Posterior vena cava (tissue), 2 donors: Measurements from ENCODE around the gene FAM174B. TPM values are rescaled to one million over a fixed set of nuclear protein-coding genes. Genes with fewer than 3 reads are reported as not detected.
A peak's percentile ranks its signal among the peaks of the same experiment; 100 is the strongest.

ENCODE experiments used
- DNase-seq: peaks from one replicate; pipeline ENCODE4 v3.0.0-alpha.2; 2020; ENCODE audit warnings: low spot score
- intact Hi-C, 2 donors: fragments of 100-400 bp; cut with DNase I; formaldehyde crosslinking; loops; one replicate each; pipeline versions ENCODE4 v1.14.1 to v1.14.2; 2022 to 2023
- total RNA-seq, 2 donors: library from RNA; stranded (reverse); fragmentation: NEBNext Ultra II Directional; extraction: Animal tissue kit (Norgen Biotek cat#: 25700); gene quantifications; one replicate each; pipeline ENCODE4 v1.2.1, GENCODE V29; 2021
- donor health status: DM: yes; HTN: yes; CAD: no.
- donor health status: DM: yes; HTN: yes; CAD: no.

The FAM174B gene
- total RNA-seq, 2 donors from 2014 or later, result 8.0 to 9.0 TPM

- intact Hi-C loops, result no loop called here
- no peak for DNase-seq
Observed at GRCh38 chr15:92625251-92625980, 30.2 kb downstream of the FAM174B start.

DNA sequence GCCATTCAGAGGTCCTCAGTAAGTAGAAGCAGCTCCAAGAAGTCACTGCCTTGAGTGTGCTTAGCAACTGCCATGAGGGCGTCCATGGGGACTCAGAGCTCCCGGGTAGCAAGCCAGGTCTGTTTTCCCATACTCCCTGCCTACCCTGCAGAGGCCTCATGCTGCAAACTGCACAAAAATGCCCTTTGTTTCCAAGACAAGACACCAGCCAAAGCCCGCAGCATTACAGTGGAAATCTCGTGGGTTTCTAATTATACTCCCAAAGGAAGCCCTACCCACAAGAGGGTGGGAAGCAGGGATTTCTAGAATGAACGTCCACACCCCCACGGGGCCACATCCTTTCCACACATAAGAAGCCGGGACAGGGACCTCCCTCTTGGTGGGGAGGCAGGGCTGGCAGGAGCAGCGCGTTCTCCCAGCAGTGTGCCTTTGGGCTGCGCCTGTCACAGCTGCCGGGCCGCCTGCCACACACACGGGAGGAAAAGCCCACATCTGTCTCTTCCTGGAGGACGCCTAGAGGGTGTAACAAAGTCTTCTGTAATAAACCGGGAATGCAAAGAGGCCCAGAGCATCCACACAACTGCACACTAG is 31.1 kb downstream of the FAM174B start:
- intact Hi-C loops, result no loop called here

GRCh38 chr15:92623435-92623834 is 32.1 kb downstream of the FAM174B start:
- no peak for DNase-seq
- intact Hi-C loops, result no loop called here

More for the DNA sequence above, 31.1 kb downstream of the FAM174B start:
- no peak for DNase-seq

DNA sequence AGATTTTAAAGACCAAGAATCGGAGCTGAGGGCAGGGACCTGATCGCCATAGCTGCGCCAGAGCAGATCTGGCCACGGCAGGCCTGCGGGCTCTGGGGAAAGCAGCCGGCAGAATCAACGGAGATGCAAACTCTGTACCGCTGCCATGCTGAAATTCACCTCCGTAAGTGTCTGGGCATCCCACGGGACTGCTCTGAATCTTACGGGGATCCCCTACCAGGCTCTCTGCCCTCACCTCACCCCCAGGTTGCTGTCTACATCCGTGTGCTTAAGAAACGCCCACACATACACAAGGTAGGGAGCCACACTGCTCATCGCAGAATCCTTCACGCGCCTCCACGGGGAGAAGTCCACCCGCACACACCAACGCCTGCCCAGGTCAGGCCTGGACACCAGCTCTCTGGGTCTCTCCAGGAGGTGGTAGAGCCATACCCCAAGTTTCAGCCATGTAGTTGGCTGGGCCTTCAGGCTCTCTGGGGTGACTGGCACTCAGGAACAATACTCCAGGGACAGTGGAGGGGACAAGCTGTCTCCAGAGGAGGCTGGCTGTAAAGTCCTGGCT is 33.5 kb downstream of the FAM174B start:
- intact Hi-C loops, result no loop called here
- DNase-seq, result no peak

- no peak for DNase-seq
- intact Hi-C loops, result no loop called here
Observed at GRCh38 chr15:92620991-92621390, 34.6 kb downstream of the FAM174B start.

DNA sequence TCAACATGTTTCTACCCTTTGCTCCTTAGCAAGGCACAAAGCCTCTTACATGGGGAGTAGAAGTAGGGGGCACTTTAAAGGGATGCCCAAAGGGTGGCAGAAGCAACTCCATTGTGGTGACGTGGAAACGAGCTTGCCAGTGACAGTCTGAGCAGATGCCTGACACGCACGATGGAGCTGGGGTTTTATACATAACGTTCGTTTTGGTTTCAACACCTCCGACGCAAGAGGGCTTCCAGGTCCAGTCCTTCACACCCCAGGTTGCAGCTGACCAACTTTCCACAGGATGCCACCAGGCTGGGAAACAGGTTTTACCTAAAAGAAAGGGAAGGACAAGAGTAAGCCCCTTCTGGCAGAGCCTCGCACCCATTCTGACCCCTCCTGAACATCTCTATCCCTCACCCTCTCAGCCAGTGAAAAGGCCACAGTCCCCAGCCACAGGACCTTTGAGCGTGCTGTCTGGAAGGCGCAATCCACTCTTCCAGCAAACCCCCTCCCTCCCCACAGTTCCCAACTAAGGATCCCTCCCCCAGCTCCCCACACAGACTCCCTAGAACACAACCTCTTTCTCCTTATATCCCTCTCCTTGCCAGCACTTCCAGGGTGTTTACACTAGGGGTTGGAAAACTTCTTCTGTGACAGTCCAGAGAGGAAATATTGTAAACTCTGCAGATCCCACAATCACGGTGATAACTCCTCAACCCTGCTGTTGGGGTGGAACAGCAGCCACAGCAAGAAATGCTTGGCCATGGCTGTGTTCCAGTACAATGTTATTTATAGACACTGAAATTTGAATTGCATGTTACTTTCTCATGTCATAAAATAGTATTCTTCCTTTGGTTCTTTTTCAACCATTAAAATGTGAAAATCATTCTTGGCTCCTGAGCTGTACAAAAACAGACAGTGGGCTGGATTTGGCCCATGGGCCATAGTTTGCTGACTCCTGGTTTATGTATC is 36.2 kb downstream of the FAM174B start:
- intact Hi-C loops, result no loop called here
- peak; percentile 17 for DNase-seq

DNA sequence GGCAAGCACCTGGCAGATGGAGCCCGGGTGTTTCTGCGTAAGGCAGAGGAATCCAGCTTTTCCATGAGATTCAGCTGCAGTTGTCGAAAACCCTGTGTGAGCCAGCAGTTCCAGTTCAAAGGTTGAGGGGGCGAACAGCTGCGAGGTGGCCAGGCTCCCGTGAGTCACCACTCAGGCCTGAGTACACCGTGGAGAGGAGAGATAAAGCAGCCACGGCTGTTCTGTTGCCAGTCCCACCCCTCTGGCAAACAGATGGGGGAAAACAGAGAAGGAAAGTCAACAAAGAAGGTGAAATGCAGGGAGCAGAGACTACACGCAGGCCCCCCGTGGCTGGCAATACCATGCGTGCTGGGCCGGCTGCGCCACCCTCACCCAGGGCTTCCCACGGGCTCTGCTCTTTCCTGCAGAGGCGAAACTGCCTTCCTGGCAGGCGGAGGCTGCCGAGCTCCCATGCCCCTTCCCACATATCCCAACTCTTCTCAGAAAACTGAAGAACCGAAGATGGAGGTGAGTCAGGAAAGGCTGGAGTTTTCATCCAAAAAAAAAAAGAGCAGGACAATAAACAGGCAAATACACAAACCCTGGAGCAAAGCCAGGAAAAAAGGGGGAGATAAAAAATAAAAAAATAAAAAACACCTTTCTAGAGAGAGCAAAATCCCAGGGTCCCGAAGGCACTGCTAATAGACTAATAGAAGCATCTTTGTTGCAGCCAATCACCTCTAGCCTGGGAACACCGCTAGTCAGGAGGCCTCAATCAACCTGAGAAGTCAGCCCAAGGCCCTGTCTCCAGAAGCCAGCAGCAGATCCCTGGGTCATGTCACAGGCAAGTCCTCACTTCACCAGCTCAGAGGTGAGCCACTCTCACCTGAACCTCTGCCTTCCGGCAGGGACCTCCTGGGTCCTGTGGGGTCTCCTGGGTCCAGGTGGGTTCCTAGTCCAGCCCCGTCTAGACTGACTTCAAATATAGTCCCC is 37.7 kb downstream of the FAM174B start:
- peak; percentile 83 for DNase-seq

DNA sequence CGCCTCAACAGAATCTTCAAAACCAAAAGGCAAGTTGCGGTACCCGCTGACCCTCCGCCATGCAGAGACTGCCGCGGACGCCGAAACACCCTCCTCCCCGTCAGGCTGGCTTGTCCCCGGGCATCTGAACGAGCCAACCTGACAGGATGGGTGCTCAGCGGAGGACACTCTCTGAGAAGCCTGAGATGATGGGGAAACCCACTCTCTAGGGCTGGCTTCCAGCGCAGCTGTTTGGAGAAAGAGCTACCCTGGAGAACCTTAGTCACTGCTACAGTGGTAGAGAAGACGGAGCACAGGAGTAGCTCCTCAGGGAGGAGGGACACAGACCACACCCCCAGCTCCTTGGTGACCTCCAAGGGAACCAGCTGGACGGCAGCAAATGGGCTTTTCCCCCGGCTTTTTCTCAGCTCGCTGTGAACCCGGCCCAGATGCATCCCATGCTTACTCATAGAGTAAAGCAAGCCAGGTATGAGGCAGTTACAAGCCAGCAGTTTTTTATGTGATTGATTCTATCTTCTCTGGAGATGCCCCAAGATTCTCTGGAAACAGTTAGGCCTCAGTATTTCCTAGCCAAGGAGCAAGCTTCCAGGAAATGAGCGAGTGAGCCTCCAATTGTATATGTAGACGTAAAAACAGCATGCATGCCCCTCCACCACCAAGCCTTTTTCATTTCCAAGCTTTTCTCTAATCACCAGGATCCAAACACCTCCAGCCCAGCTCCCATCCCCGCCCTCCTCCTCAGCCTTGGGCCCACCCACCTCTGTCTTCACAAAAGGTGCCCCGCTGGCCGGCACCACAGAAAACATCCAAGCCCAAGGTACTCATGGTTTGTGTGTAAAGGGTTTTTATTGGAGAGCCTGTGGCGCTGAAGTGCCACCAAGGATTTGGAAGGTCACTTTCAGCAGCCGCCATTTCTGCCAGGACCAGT is 38.7 kb downstream of the FAM174B start:
- peak; percentile 75 for DNase-seq
- intact Hi-C loops, result no loop called here

More for the DNA sequence above, 37.7 kb downstream of the FAM174B start:
- intact Hi-C loops, result no loop called here

DNA sequence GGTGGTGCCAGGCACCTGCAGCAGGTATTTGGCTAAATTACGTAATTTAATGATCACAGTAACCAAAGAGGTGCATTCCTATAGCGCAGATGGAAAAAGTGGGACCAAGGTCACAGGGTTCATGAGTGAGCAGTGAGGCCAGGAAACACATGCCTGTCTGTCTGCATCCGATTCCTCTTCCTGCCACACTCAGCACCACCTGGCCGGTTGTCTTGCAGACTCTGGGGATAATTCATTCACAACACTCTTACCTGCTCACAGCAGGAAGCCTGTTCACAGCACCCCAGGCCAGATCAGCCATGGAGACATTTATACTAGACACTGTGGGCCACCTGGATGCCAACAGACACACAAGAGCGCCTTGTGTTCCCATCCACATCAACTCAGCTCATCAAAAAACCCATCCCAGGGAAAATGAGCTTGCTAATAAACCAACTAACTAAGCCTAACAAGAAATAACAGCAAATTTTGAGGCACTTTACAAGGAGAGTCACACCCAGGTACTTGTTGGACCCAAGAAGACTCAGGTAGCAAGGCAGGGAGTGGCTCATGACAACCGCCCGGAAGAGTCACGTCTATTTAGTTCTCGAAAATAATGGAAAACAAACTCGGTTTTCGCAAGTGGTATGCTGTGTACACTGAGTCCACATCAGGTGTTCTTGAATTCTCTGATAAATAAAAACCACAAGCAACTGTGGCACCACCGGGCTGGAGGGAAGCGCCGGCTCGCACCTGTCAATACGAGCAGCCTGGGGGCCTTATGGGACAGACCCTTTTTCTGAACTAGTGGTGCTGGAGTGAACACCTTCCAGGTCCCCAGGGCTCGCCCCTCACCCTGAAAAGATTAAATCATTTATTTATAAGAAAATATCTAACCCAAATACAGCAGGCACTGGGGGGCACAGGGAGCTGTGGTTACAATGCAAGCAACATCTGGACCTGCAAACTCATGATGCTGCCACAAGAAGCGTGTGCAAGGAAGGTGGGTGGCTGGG is 40.5 kb downstream of the FAM174B start:
- intact Hi-C loops, result no loop called here
- peak; percentile 73 for DNase-seq

- DNase-seq, result no peak
- intact Hi-C loops, result no loop called here
Observed at GRCh38 chr15:92614301-92614700, 41.3 kb downstream of the FAM174B start.

DNA sequence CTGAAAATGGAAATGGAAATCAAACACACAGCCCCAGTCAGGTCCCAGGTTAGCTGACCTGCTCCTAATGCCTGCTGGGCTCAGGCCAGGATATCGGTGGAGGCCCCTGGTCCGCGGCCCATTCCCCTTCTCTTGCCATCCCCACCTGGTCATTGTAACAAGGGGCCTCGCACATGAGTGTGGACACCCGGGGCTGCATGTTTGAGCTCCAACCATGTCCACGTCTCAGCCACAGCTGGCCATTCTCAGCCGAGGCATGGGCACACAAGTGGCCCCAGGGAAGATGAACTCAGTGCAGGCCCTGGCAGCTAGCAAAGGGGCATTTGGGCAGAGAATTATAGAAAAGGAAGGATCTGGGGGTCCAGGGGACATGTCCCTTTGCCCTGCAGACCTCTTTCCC is 41.7 kb downstream of the FAM174B start:
- DNase-seq, result peak; percentile 76
- intact Hi-C loops, result no loop called here

DNA sequence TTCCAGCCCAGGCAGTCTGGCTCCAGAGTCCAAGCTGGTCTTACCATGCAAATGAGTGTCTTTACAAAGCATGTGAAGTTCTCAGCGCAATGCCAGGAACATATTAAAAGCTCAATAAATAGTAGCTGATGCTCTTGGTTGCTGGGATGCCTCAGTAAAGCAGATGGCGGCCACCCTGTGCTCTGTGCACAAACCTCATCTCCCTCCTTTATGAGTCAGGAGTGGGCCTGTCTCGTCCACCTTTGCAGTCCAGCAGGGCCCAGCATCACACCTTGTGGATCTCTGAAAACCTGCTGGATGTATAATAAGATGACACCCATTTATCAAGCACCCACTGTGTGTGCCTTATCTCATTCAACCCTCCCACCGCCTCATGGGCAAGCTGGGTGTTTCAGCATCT is 42.7 kb downstream of the FAM174B start:
- intact Hi-C loops, result no loop called here
- DNase-seq, result no peak

- DNase-seq, result peak; percentile 61
- intact Hi-C loops, result no loop called here
Observed at GRCh38 chr15:92611995-92612745, 43.4 kb downstream of the FAM174B start.

- intact Hi-C loops, result no loop called here
- DNase-seq, result no peak
Observed at GRCh38 chr15:92611150-92611549, 44.4 kb downstream of the FAM174B start.

GRCh38 chr15:92610101-92610520 is 45.5 kb downstream of the FAM174B start:
- intact Hi-C loops, result no loop called here

More at GRCh38 chr15:92610101-92610520, 45.5 kb downstream of the FAM174B start:
- DNase-seq, result peak; percentile 53
